GM13976 (cell line): Measurements from ENCODE around the gene NETO2.
"Not testable (repeated sequence)": the region's sequence is repeated elsewhere in the genome, so short reads cannot be mapped to it uniquely, and the experiment has no call there.

Experiments
- DNase-seq: peaks from one replicate; pipeline ENCODE4 v3.0.0; 2012; ENCODE audit warnings: low spot score
- in situ Hi-C: fragments of 300-500 bp; cut with MboI; formaldehyde crosslinking; loops from one replicate; pipeline ENCODE4 v1.12.0; 2022; ENCODE audit warnings: low sequenced_read_pairs, mixed read lengths, inconsistent platforms; ENCODE audit not compliant: unreplicated experiment
- TF ChIP-seq, protein P1 (sequence below): IDR thresholded peaks from 2 replicates; pipeline ENCODE4 v1.5.1; 2012; ENCODE audit warnings: borderline replicate concordance, mild to moderate bottlenecking; ENCODE audit not compliant: insufficient read depth; ENCODE audit errors: extremely low read depth, missing control alignments, control extremely low read depth

NETO2 gene

GRCh38 chr16:47065766-47066688, 77.7 kb downstream of the NETO2 start:
- DNase-seq = no peak
- in situ Hi-C loops = no loop called here
- TF ChIP-seq, protein P1, sequence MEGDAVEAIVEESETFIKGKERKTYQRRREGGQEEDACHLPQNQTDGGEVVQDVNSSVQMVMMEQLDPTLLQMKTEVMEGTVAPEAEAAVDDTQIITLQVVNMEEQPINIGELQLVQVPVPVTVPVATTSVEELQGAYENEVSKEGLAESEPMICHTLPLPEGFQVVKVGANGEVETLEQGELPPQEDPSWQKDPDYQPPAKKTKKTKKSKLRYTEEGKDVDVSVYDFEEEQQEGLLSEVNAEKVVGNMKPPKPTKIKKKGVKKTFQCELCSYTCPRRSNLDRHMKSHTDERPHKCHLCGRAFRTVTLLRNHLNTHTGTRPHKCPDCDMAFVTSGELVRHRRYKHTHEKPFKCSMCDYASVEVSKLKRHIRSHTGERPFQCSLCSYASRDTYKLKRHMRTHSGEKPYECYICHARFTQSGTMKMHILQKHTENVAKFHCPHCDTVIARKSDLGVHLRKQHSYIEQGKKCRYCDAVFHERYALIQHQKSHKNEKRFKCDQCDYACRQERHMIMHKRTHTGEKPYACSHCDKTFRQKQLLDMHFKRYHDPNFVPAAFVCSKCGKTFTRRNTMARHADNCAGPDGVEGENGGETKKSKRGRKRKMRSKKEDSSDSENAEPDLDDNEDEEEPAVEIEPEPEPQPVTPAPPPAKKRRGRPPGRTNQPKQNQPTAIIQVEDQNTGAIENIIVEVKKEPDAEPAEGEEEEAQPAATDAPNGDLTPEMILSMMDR = no peak

GRCh38 chr16:47064775-47065174, 79.0 kb downstream of the NETO2 start:
- in situ Hi-C loops = no loop called here
- TF ChIP-seq, protein P1 = no peak
- DNase-seq = no peak

- DNase-seq = no peak
- in situ Hi-C loops = no loop called here
- TF ChIP-seq, protein P1 = no peak
Measured at GRCh38 chr16:47063011-47063724, 80.6 kb downstream of the NETO2 start.

DNA sequence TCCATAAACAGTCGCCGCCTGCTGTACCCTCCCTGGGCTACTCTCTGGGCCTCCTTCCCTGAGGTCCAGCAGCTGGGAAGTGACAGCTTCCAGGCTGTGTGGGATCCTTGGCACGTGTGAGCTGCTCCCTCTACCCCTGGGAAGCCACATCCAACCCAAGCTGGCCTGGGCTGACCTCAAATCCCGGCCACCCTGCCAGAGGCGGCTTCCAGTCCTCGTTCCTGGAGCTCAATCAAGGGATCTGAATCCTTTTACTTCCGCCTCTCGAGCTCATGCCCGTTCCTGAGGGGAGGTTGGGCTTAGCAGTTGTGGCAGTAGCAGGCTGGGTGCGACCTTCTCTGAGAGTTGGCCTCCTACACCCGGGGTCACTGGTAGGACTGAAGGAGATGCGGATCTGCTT, 82.5 kb downstream of the NETO2 start:
- TF ChIP-seq, protein P1 = no peak
- DNase-seq = no peak
- in situ Hi-C loops = no loop called here

DNA sequence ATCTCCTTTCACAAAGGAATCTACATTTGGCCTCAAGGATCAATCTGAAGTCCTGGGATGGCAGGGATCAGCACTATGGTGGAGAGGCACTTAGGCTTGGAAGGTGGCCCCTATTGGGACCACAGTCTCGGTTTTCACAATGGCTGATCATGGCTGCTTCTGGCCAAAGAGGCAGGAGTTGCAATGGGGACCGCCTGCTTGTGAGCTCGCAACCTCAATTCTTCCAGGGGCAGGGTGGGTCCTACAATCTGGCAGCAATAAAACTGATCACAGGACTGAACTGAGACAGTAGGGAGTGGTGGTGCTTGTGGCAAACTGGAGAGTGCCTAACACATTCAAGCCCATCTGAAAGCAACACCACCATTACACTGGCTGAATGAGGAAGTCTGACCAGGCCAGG, 83.1 kb downstream of the NETO2 start:
- in situ Hi-C loops = no loop called here
- no peak for DNase-seq
- TF ChIP-seq, protein P1 = no peak

DNA sequence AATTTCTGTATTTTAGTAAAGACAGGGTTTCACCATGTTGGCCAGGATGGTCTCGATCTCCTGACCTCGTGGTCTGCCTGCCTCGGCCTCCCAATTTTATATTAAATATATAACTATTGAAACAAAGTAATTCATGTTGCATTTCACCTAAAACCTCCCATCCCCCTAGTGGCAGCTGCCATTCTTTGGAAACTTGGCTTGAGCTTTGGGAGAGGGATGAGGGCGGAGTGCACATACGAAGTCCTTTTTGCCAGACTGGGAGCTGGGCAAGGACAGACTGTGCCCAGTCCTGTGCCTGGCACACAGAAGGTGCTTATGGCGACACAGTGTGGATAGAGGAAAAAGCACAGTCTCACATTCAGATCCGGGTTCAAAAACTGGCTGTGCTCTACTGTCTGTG, 83.8 kb downstream of the NETO2 start:
- TF ChIP-seq, protein P1 = no peak
- DNase-seq = no peak
- in situ Hi-C loops = loop anchor here (10.0 kb wide), 1 partner anchor 55 kb away; no protein-coding TSS in a partner anchor

DNA sequence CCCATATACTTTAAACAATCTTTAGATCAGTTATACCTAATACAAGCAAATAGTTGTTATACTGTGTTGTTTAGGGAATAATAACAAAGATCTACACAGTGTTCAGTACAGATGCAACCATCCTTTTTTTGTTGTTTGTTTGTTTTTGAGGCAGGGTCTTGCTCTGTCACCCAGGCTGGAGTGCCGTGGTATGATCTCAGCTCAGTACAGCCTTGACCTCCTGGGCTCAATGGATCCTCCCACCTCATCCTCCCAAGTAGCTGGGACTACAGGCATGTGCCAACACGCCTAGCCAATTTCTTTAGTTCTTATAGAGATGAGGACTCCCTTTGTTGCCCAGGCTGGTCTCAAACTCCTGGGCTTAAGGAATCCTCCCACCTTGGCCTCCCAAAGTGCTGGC, 84.6 kb downstream of the NETO2 start:
- in situ Hi-C loops = loop anchor here (10.0 kb wide), 1 partner anchor 56 kb away; no protein-coding TSS in a partner anchor
- not testable (repeated sequence) for DNase-seq
